ENCODE measurements around the gene CCL7.

Gene CCL7

DNA sequence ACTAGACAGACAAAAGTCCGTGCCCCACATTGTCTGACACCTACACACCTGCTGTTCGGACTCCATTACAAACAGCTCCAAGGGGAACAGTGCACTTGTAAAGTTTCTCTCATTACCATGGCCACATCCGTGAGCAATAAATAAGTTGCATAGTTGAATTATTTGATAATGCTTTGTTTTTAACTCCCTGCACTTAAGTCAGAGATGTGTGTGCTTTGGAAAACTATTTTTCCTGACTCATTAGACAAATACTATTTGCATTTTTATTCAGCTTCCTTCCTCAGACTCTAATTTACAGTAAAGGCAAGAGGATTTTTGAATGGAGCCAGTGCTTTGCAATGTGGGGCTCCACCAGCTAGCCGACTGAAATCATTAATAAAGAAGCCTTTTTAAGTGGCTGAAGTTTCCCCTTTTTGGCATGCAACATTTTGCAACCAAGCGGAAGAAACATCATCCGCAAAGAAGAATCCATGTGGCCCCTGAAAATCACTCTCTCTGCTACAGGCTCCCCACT is 21.5 kb upstream of the CCL7 start:
- DNase-seq, result no peak

DNA sequence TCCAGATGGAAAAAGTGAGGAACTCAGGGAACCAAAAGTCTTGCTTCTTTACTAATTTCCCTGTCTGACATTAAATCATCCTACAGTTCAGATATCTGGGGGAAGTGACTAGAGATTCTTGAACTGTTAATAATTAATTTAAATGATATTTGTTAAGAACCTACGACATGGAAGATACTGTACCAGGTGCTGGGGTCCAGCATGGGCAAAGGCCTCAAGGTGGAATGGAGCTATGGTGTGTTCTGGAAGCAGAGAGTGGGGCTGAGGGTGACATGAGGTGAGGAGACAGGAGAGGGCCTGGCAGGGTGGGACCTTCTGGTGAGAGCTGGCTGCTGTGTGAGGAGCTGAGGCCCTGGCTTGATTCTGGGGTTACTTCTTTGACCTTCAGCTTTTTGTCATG is 21.0 kb upstream of the CCL7 start:
- DNase-seq, result no peak

DNA sequence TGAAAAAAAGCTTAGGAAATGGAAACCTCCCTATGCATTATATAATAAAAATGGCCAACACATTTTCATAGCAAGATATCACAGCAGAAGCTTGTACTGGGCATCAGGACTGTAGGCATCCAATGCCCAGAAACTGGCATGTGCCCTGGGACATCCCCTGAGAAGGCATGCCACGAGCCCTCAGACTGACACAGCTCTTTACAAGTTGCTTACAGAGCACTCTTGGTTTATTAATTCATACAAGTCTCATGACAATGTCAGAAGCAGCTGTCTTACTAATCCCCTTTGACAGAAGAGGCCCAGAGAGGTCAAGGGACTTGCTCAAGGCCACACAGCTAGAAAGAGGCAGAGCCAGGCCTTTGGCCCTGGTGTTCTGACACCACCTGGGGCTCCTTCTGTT is 20.5 kb upstream of the CCL7 start:
- DNase-seq, result no peak

DNA sequence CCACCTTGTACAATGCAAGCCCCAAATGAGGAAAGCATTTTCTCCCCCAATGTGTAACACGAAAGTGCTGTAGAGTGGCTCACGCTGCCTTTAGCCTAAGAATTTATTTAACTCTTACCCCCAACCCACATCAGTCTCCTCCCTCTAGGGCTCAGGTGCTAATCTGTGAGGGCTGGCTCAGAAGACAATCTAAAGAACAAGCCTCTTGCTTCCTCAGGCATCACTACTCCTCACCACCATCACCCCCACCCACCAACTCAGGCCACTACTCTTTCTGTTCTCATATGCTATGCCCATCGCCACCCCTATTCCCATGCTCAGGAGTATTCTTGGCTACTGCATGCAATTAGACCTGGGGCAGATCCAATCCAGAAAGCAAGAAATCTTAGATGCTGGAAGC is 18.8 kb upstream of the CCL7 start:
- DNase-seq, result no peak

DNA sequence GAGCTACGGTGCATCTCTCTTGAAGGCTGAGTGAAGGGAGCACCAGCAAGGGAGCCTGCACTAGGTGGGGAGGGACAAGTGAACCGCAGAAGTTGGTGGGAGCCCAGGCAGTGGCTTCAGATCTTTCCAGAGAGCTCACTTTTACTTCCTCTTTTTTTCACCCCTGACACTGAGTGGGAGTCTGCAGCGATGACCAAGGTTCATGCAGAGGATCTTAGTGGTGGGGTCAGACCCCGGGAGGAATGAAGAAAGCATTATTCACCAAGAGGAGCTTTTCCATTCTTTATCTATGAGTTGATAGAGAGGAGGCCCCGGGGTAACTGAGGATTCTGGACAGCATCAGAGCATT is 18.0 kb upstream of the CCL7 start:
- no peak for DNase-seq

DNA sequence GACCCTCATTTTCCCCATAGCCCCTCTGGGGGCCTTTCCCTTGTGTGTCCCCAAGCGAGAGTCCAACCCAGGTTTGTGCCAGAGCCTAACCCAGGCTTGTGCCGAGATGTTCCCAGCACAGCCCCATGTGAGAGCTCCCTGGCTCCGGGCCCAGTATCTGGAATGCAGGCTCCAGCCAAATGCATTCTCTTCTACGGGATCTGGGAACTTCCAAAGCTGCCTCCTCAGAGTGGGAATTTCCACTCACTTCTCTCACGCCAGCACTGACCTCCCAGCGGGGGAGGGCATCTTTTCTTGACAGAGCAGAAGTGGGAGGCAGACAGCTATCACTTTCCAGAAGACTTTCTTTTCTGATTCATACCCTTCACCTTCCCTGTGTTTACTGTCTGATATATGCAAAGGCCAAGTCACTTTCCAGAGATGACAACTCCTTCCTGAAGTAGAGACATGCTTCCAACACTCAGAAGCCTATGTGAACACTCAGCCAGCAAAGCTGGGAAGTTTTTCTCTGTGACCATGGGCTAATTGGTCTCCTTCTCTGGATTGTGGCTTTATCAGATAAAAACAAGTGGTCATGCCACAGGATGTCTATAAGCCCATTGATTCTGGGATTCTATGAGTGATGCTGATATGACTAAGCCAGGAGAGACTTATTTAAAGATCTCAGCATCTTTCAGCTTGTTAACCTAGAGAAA is 17.4 kb upstream of the CCL7 start:
- no peak for DNase-seq

DNA sequence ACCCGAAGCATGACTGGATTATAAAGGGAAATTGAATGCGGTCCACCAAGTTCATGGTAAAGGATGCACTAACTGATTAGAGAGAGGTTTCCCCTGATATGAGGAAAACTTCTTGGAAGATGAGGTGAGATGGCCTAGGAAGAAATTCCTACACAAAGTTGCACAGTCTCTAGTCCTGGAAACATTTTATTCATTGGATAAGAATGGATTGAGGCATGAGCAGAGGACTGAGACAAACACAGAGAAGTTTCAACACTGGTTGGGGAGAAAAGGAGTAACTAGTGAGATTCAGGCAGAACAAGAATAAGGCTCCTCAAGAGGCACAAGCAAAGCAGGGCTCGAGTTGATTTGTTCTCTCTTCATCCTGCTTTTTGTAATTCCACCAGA is 16.9 kb upstream of the CCL7 start:
- DNase-seq, result no peak

DNA sequence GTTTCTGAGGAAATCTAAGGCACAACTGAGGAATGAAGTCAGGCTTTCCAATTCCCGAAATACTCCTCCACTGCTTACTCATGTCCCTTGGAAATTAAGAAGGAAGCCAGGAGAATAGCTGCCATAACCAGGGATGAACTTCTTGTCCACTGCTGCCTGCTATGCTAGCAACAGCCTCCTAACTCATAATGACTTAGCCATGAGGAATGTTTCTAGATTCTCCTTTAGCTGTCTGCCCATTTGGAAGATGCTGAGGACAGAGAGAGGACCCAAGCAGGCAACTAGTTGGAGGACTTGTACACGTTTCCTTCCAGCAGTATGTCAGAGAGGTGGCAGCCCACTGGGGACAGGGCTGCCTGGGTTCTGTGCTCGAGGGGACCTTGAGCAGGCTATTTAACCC is 15.9 kb upstream of the CCL7 start:
- no peak for DNase-seq

DNA sequence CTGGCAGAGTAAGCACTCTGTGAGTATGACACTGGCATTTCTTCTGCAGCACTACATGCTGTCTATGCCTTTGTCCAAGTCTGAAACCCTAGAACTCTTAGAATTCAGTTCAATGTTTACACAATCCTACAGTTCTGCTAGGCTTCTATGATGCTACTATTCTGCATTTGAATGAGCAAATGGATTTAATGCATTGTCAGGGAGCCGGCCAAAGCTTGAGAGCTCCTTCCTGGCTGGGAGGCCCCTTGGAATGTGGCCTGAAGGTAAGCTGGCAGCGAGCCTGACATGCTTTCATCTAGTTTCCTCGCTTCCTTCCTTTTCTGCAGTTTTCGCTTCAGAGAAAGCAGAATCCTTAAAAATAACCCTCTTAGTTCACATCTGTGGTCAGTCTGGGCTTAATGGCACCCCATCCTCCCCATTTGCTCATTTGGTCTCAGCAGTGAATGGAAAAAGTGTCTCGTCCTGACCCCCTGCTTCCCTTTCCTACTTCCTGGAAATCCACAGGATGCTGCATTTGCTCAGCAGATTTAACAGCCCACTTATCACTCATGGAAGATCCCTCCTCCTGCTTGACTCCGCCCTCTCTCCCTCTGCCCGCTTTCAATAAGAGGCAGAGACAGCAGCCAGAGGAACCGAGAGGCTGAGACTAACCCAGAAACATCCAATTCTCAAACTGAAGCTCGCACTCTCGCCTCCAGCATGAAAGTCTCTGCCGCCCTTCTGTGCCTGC is 15.2 kb upstream of the CCL7 start, which contains the start of gene CCL2:
CCL2 (plus strand) TSS at position 635 of the 730 bp plus-strand sequence; CDS start at position 700, 65 bp downstream.
- peak; percentile 89 for DNase-seq

DNA sequence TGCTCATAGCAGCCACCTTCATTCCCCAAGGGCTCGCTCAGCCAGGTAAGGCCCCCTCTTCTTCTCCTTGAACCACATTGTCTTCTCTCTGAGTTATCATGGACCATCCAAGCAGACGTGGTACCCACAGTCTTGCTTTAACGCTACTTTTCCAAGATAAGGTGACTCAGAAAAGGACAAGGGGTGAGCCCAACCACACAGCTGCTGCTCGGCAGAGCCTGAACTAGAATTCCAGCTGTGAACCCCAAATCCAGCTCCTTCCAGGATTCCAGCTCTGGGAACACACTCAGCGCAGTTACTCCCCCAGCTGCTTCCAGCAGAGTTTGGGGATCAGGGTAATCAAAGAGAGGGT is 14.7 kb upstream of the CCL7 start:
- DNase-seq, result no peak

DNA sequence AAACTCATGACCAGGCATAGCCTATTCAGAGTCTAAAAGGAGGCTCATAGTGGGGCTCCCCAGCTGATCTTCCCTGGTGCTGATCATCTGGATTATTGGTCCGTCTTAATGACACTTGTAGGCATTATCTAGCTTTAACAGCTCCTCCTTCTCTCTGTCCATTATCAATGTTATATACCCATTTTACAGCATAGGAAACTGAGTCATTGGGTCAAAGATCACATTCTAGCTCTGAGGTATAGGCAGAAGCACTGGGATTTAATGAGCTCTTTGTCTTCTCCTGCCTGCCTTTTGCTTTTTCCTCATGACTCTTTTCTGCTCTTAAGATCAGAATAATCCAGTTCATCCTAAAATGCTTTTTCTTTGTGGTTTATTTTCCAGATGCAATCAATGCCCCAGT is 14.2 kb upstream of the CCL7 start:
- DNase-seq, result no peak

DNA sequence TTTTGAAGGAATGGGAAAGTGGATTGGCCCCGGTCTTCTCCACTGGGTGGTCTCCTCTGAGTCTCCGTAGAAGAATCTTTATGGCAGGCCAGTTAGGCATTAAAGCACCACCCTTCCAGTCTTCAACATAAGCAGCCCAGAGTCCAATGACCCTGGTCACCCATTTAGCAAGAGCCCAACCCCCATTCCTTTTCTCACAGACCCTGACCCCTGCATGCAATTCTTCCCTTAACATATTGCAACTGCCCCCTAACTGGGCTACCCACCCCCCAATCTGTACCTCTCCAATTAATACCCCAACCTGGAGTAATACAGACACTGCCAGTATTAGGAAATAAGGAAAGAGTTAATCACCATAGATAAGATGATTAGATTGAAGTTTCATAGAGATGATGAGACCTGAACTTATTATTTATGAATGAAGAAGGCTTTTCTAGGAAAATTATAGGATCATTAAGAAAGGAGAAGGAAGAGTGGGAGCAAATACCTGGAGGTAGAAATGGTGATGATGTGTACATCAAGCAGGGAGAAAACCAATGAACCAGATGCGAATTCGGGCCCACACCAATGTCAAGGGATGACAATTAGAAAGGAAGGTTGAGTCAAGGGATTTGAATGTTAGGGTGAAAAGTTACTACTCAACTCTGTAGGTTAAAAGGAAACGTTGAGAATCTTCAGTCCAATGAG is 12.6 kb upstream of the CCL7 start:
- no peak for DNase-seq

DNA sequence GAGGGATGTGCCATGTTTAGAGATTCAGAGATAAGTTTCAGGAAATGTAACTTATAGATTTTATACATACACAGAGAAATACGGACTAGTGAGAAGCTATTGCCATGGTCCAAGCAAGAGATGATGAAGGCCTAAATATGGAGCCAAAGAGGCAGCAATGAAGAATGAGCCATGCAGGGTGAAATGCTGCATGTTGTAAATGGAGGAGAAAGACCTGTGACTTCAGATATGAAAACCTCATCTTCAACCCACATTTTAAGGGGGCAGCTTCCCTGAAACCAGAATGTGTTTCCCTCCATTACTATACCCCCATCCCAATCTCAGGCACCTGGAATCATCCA is 12.1 kb upstream of the CCL7 start:
- DNase-seq, result no peak

DNA sequence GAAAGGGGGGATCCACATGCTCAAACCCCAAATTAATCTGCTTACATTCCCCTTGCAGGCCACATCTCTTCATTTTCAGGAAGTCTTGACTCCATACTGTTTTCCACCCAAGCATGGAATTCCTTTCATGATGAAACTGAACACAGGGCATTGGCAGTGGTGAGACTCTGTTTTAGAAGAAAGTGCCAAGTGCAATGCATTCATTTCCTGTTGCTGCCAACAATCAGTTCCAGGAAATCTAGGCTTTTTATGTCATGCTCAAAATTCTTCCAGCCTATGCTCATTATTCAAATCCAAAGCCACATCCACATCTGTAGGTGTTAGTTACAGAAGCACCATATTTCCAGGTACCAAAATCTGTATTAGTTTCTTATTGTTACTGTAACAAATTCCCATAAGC is 10.9 kb upstream of the CCL7 start:
- no peak for DNase-seq

DNA sequence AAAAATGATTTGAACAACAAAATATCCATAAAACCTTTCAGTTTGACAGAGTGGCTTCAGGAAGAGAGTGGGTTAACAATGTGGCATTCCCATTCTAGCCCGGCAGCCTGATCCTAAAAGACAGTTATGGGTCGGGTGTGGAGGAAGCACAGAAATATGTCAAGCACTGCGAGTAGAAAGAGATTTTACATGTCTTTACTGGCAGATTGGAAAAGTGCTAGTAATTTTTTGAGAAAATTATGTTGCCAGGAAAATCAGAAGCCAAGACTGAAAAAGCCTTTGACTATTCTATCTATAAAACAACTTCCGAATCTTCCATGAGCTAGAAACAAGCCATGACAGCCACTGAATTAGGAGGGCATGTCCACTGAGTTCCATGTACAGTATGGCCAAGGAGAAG is 9.2 kb upstream of the CCL7 start:
- no peak for DNase-seq

DNA sequence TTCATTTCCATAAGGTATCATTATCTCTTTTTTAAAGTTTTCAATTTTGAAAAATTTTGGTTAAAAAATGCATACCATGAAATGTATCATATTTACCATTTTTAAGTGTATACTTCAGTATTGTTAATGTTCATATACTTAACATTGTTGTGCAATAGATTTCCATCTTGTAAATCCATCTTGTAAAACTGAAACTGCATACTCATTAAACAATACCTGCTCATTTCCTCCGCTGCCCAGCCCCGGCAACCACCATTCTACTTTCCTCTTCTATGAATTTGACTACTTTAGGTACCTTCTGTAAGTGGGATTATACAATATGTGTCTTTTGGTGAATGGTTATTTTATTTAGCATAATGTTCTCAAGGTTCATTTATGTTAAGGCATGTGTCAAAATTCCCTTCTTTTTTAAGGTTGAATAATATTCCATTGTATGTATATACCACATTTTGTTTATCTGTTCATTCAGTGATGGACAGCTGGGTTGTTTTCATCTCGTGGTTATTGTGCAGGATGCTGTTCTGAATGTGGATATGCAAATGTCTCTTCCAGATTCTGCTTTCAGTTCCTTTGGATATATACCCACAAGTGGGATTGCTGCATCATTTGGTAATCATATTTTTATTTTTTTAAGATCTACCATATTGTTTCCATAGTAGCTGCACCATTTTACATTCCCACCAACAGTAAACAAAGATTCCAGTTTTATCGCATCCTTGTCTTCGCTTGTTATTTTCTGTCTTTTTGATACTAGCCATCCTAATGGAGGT is 8.3 kb upstream of the CCL7 start:
- no peak for DNase-seq

DNA sequence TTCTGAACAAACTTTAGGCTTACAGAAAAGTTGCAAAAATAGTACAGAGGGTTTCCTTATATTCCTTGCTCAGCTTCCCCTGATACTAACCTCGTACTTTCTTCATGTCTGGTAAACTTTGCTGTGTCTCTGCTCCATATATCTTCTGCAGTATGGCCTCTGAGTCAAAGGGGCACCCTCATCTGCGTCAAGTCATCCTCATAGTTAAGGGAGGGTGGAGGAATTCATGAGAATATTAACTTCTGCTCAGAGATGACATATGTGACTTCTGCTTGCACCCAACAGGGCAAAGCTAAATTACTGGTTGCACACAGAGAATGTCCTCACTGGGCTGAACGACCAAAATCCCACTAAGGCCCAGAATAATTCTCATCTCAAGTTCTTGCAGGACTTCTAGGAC is 4.3 kb upstream of the CCL7 start:
- no peak for DNase-seq

DNA sequence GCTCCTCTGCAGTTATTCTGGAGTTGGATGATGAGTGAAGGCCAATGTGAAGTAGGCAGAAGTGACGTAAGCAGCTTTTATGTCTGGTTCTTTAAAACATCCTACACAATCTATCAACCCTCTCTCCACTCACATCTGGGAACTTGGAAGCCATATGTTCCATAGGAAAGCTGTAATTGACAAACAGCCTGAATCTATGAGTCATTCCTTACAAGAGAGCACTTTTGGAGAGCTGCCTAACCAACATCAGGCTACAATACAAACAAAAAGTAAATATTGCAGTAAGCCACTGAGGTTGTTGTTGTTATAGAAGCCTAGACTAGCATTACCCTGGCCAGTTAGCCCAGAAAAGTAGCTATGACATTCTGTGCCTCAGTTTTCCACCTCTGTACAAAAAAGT is 5.9 kb downstream of the CCL7 start:
- peak; percentile 7 for DNase-seq

DNA sequence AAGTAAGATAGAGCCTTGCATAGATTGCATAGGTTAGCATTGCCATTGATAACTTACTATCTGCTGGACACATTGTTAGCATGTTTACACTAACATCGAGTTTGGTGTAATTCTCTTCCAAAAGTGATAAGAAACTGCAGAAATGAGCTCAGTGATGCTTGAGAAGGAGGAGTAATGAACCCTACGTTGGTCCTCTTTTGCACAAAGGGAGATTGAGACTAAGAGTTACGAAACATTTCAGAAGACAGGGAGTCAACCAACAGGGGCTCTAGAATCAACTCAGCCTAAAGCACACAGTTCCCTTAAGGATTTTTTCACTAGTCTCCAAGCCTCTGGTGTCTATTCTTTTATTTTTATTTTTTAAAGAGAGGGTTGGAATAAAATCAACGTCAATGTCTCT is 6.8 kb downstream of the CCL7 start:
- no peak for DNase-seq

DNA sequence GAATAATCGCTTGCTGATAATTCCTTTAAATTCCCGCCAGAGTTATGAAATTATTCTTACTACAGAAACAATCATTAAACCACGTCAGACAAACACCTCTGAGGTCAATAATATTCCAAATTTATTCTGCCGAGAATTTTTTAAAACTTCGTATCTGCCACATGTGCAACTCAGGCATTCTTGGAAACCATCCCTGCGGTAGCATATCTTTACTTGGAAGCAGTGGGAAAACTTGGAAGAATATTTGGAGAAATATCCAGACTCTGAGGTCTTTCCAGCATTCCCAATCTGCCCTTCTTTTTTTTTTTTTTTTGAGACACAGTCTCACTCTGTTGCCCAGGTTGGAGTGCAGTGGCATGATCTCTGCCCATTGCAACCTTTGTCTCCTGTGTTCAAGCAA is 13.6 kb downstream of the CCL7 start:
- DNase-seq, result no peak

DNA sequence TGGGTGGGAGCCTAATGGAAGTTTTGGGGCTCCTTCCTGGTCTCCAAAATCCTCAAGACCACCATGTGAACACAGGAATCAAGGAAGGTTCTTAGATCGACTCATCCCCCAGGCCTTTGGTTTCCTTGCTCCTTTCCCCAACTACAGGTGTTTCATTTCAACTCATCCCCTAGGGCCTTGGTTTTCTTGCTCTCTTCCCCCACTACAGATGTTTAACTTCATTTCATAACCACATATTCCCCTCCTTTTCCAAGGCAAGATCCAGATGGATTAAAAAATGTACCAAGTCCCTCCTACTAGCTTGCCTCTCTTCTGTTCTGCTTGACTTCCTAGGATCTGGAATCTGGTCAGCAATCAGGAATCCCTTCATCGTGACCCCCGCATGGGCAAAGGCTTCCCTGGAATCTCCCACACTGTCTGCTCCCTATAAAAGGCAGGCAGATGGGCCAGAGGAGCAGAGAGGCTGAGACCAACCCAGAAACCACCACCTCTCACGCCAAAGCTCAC is 15.3 kb downstream of the CCL7 start, which contains the start of gene CCL11:
CCL11 (plus strand) TSS at position 457 of the 507 bp plus-strand sequence. CDS start 67 bp downstream, outside the sequence.
- no peak for DNase-seq

DNA sequence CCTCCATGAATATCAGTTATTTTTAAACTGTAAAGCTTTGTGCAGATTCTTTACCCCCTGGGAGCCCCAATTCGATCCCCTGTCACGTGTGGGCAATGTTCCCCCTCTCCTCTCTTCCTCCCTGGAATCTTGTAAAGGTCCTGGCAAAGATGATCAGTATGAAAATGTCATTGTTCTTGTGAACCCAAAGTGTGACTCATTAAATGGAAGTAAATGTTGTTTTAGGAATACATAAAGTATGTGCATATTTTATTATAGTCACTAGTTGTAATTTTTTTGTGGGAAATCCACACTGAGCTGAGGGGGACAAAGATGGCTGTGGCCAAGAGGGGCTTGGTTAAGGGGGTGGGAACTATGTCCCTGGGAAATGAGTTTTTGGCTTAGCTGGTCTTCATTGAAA is 17.9 kb downstream of the CCL7 start:
- no peak for DNase-seq

DNA sequence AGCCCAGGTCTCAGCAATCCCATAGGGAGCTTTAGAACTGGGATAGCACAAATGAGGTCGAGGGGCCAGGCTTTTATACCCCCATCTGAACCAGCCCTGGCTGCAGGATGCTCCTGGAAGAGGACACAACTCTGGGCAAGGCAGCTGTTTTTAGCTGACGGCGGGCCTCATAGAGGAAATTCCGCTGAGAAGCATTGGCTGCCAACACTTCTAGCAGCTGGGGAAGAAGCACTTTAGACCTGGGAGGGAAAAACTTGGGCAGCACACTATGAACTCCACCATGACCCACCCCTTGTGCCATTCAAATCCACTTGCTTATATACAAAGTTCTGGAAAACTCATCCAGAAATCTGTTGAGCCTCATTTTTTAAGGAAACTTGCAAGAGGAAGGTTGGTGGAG is 20.6 kb downstream of the CCL7 start:
- no peak for DNase-seq

All from DMS79 (cell line).